GM21576 (cell line): ENCODE results near the gene DBH.
"Not testable (repeated sequence)": the region's sequence is repeated elsewhere in the genome, so short reads cannot be mapped to it uniquely, and the experiment has no call there.

ENCODE experiments used
- ATAC-seq: cut with Tn5 transposase; IDR thresholded peaks from one replicate; pipeline ENCODE4 v1.9.1; 2021; ENCODE audit warnings: mild to moderate bottlenecking, moderate library complexity; ENCODE audit not compliant: unreplicated experiment

The DBH gene

DNA sequence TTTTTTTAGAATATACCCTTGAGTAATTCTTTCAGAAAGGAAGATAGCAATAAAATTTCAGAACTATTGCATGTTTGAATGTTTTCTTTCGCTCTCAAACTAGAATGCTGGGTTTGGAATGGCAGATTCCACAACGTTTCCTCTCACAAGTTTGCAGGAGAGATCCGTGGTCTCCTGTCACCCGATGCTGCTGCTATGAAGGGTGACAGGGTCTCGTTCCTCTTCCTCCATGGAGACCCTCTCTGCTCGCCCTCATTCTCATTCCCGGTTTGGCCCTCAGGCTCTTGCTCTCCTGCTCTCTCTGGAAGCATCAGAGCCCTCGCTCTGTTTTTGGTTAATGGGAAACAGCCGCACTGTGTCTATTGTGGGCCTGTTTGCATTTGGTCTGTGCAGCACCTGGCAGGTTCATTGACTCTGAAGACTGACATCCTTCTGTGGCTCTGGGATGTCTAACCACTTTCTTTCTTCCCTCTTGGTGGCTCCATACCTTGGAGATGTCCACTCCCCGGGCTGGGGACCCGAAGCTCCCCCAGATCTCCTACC is 14.4 kb upstream of the DBH start:
- no peak for ATAC-seq

DNA sequence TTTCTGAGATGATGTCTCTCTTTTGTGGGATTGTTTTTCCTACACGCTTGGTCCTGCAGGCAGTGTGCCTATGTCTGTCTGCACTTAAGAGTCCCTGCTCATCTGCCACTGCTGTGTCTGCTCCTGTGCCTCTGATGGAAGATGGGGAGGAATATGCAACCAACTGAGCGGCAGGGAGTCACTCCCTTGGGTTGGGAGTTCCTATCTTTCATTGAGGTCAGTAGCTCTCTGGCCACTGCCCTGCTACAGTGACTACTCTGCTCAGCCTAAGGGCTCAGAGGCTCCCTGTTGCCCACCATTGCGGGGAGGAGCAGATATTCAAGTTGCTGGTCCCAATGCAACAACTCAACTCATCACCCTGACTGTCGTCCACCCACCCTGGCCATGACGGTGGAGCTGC is 13.6 kb upstream of the DBH start:
- no peak for ATAC-seq

DNA sequence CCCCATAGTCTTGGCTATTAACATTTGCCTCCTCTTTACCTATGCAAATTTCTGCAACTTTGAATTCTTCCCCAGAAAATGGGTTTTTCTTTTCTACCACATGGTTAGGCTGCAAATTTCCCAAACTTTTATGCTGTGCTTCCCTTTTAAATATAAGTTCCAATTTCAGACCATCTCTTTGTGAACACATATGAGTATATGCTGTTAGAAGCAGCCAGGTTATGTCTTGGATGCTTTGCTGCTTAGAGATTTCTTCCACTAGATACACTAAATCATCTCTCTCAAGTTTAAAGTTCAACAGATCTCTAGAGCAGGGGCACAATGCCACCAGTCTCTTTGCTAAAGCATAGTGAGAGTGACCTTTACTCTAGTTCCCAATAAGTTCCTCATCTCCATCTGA is 10.2 kb upstream of the DBH start:
- ATAC-seq = not testable (repeated sequence)

DNA sequence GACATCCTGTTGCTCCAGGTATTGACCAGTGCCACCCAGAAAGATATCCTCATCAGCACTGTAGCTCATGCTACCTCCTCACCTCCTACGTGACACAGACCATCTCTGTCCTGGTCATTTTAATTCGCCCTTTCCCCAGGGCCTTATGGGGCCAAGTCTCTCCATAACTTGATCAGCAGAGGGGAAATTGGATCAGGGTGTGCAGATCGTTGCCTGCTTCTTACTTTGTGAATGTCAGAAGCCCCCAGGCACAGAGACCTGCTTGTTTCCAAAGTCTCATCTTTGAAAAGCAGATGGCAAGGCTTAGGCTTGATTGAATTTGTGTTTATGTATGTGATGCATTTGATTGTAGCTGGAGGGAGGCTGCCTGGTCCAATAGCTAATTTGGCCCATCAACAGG is 8.8 kb upstream of the DBH start:
- no peak for ATAC-seq

DNA sequence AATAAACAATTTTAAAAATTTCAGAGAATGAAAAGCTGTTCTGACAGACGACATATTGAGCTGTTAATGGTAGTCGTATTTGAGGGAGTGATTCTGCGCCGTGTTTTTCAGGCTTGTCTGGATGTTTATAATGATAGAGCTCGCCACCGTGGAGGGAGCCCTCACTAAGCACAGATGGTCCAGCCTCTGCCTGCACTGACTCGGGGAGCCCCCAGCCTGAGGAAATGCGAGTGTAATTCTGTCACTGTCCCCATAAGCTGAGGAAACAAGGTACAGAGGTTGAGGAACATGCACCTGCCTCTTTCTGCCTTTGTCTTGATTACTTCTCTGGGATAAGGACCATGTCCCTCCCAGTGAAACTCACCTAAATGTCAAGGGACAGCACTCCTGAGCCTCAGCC is 7.4 kb upstream of the DBH start:
- ATAC-seq = no peak

DNA sequence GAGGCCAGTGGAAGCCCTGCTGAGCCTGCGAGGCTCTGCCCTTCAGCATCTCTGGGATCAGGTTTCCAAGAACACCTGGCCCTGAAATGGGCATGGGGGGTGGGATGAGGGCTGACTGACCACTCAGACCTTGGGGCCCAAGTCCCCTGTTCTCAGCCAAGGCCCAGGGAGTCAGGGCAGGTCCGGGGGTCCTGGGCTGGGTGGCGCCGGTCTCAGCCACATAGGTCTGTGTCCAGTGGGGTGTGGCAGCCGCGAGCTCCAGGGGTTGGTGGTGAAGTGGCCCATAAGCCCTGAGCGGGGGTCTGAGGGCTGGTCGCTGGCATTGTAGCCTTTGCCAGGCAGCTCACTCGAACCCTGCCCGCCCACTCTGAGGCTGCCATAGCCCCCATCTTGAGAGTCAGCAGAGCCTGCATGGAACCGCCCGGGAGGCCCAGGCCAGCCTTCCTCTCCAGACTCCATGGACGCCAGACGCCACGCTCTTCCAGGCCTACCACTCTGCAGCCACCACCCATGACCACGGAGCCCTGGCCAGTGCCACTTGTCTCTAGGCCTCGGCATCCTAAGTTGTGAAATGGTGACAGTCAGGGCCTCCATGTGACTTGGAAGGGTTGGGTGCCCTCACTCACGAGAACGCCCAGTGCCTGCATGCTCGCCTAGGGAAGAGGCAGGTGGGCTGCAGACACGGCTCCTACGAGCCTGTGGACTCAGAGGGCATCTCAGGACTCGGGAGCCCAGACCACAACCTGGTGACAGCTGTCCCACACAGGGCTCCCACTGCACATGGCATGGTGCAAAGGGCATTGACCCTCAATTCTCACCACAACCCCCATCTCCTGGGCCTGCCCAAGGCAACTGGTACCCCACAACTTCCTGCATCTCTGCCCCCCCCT is 6.7 kb upstream of the DBH start:
- no peak for ATAC-seq

DNA sequence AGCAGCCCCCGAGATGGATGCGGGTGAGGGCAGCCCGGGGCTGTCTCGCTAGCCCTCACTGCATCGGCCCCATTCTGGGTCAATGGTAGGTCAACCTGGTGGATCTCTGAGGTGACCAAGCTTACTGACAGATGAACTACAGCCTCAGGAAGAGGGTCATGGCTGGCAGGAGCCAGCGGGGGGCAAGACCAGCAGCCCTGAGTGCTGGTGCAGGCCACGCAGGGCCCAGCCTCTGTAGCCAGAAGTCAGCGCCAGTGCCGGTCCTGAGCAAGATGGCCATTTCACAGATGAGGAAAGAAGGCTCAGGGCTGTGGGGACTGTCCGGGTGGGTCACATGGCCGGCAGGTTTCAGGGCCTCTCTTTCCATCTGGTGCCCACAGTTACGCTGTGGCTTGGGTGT is 5.1 kb upstream of the DBH start:
- no peak for ATAC-seq

DNA sequence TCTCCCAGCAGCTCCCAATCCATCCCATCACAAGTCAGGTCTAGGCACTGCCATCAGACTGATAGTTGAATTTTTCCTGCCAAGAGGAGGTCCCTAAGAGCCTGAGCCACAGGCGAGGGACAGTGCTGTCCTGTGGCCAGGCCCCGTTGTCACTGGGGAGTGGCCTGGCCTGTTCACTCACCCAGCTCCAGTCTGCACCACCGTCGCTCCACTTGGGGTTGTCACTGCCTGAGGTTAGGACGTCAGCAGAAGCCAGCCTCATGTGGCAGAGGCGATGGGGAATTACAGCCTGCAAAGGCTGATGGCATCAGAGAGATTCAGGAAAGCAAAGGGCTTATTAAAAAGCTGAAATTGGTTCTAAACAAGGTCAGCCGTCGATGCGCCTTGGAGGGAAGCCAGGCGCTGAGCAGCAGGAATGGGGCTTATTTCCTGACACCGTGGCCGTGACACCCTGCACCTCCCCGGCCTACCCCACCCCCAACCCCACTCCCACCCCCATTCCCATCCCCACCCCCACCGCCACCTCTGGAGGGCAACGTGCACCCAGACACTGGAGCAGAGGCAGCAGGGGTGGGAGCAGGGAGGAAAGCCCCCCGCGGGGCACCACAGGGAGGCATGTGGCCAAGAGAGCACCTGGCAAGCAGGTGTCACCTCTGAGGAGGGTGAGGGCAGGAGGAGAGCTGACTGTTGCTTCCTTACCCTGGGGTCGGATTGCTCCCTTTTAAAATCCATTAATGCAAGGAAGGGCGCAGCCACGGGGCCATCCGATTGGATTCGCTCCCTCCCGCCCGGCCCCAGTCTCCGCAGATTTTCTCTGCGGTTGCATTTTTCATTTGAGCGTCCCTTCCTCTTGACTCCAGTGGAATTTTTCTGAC is 3.1 kb upstream of the DBH start:
- ATAC-seq = no peak

DNA sequence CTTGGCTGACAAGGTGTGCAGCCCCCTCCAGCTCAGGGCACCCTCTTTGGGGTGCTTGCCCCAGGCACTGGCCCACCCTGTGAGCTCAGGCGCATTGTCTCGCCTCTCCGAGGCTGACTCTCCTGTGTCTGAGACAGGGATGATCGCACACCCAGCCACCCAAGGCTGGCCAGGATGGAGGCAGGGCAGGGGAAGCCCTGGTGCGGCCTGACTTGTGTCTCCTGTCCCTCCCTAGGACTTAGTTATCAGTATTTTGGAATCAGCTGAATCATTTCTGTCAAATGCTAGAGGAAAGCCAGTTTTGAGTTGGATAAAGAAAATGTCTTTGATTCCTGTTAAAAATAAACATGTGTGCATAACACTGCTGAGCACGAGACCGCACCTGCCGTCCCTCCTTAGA is 2.5 kb upstream of the DBH start:
- ATAC-seq = no peak

DNA sequence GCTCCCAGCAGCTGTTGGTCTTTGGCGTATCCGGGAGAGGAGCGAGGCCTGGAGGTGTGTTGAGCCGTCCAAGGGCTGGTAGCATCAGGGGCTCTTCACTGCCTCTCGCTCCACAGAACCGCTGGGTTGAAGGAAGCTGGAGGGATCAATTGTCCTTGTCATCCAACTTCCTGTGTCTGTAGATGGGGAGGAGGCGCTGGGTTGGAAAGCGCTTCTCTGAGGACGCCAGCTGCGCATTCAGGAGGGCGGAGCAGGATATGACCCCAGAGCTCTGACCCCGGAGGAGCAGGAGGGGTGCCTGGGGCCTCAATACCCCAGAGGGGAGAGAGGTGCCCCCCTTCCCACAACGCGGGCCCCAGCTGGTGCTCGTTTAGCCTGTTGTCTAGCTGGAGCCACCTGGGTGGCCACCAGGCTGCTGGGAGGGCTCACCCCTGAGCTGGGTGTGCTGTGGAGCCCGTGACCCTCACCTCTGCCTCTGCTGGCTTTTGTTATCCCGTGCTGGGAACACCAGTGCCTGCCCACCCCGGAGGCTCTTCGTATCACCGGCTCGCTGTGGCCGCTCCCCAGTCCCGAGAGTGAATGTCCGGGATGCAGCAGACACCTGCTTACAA is 2.0 kb upstream of the DBH start:
- no peak for ATAC-seq

DNA sequence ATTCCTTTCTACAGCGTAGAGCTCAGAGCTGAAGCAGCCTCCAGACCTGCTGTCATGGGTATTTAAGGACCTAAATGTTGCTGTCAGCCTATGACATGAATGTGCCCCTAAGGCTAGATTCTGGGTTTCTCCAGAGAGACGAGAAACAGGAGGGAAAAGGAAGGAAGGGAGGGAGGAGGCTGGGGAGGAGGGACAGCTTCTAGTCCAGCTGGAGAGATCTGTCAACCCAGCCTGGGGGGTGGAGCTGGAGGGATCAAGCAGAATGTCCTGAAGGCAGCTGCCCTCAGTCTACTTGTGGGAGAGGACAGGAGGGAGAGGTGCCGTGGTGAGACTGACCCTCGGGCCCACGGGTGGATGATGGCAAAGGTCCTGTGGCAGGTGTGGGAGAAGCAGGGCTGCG is 1.1 kb upstream of the DBH start:
- no peak for ATAC-seq

DNA sequence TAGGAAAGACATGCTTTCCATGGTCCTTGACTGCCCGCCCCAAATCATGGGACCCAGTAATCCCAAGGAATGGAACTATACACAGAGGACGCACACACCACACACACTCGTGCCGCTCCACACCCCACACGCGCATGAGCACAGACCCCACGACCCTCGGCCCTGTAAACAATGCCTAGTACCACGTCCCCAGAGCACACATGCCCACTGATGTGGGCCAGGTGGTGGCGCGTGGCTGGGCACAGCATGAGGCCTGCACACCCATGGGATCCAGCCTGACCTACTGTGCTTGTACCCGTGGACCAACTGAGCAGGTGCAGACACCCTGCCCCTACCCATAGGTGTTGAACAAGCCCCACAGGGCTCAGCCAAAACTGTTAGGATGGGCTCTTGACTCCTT is 739 bp downstream of the DBH start:
- ATAC-seq = no peak

DNA sequence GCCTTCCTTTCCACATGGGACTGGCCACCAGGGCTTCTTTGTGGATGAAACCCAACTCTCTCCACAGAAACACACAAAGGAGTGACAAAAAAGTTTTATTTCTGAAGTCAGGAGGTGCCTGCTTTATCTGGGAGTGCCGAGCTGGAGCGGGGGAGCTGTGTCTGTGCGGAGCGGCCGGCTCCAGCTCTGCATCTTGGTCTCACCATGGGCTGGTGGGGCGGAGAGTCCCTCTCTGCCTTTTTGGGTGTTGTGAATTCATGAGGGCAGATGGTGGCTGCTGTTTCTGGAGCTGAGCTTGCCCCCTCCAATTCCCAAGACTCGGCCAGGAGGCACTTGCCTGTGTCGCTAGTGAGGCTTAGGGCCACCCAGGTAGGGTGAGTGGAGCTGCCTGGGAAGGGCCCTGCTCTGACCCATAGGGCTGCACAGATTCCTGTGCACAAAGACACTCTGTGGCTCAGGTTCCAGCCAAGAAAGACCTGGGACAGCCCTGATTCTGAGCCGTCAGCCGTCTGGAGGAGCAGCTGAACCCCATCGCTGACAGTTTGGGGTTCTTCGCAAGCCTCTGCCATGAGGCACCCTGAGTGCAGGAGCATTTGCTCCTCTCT is 1.4 kb downstream of the DBH start:
- ATAC-seq = no peak

DNA sequence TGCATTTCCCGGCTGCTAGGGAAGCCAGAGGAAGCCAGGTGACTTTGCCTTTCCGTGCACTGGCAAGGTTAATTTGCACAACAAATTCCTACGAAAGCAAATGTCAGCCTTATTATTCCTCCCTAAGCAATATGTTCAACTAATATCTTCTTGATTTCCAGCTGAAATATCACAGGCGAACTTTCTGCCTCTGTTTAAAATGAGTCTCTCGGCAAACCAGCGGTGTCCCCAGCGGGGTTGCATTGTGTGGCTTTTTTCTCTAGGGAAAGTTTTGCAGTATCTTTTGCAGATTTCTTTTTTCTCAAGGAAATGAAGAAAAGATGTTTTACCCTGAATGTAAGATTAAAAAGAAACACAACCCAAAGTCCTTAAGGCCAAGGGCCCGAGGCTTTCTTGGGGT is 1.9 kb downstream of the DBH start:
- no peak for ATAC-seq

DNA sequence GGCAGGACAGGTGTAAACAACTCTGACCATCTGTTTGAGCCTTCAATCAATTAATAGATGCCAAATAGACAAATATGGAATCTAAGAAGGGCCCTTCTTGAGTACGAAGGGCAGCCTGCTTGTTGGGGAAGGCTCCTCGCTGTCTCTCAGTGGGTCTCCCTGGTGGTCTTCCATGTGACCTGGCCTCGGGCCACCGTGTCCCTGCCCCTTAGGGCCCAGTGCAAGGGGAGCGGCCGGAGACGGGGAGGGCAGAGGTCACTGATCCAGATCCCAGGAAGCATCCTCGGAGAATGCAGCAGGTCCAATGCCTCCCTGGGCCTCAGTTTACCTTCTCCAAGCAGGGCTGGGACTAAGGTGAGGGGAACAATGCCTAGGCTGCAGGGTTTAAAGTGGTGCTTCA is 2.5 kb downstream of the DBH start:
- ATAC-seq = no peak

DNA sequence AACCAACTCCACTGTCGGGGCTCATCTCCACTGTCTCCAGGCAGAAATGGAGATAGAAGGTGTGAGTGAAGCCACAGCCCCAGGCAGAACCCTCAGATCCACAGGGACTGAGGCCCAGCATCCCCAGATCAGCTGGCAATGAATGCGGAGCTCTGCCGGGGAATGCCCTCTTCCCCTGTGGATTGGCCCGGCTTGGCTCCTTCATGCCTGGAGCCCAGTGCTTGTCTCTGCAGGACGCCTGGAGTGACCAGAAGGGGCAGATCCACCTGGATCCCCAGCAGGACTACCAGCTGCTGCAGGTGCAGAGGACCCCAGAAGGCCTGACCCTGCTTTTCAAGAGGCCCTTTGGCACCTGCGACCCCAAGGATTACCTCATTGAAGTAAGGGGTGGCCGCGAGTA is 3.5 kb downstream of the DBH start:
- ATAC-seq = no peak

DNA sequence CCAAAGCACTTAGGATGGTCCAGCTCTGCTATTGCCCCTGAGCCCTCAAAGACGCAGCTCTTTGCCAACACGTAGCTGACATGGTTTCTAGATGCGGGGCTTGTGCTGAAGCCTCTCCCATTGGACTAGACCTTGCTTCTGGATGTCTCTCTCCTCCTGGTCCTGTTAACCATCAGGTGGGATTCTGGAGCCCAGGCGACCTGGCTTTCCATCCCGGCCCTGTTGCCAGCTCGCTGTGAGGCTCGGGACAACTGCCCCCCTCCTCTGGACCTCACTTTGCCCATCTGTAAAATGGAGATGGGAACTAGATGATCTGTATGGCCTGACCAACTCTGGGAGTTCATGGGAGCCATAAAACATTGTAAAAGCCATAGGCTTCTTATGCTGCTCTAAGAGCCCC is 4.0 kb downstream of the DBH start:
- no peak for ATAC-seq

DNA sequence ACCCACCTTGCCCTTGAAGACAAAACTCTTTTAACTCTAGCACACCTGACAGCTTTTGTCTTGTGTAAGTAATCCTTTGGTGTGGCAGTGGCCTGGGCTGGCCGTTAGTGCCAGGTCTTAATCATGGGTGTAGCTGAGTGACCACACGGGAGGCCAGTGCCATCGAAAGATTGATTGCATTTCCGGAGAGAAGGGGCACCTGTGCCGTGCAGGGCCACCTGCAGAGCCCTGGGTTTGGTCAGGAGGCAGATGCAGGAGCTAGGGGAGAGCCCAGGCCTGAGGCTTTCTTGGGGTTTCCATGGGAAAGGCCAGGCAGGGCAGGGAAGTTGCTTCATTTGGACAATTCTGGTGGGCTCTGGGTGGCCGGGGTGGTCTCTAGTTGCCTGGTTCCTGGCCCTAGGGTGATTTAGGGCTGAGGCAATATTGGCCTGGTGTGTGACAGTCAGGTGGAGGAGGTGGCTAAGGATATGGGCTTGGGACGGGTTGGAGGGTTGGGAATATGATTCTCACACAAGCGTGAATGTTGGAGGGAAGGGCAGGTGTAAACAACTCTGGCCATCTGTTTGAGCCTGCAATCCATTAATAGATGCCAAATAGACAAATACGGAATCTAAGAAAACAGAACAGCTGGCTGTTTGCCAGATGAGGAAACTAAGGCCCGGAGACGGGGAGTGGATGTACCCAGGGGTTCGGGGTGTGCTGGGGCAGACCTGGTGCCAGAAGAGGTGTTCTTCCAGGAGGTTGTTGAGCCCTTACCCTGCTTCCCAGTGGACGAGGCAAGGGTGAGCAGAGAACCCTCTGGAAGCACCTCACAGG is 4.6 kb downstream of the DBH start:
- ATAC-seq = no peak

DNA sequence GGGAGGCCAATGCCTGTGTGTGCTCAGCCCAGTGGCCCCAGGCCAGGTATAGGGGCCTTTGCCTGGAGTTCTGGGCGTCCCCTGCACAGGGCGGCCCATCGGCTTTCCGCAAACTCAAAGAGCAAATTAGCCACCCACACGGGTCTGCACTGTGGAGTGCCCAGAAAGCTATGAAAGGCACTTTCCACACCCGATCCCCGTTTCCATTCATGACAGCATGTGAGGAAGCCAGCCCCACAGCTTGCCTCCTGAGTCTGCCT is 5.2 kb downstream of the DBH start:
- no peak for ATAC-seq

DNA sequence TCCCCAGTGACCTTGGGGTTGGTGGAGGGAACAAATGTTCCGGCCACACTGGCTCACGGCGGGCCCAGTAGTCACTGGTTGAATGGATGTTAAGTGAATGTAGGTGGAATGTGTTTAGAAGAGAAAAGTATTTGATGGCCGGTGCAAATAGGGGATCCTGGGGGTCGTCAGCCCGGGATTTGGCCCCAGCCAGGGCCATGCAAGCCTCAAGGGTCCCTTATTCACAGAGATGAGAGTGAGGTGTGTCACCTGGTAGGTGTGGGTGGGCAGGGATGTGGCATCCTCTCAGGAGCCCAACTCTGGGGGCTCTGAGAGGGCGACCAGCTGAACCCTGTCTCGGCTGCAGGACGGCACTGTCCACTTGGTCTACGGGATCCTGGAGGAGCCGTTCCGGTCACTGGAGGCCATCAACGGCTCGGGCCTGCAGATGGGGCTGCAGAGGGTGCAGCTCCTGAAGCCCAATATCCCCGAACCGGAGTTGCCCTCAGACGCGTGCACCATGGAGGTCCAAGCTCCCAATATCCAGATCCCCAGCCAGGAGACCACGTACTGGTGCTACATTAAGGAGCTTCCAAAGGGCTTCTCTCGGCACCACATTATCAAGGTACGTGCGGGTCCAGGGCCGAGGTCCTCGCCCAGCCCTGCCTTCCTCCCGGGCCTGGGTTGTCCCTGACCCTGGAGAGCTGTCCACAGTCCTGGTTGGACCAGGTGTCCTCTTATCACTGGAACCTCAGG is 5.9 kb downstream of the DBH start:
- no peak for ATAC-seq
